ENCODE measurements around the gene MTA2.

MTA2 gene

GRCh38 chr11:62605902-62606301 is 4.2 kb upstream of the MTA2 start:
- Histone ChIP-seq H4K91ac (ENCODE audit: low read depth, low read length, poor library complexity) (peak overlapping the region; percentile 68), H2BK120ac (ENCODE audit: low read depth, low read length) (peak overlapping the region; percentile 56), H3K27me3 (ENCODE audit: control insufficient read depth in 3 of 3, insufficient read depth in 3 of 3, low read depth in 1 of 3, low read length in 3 of 3) (peaks cover 0 to 17% (median 0%) of the 10 kb centered on the region in 3 experiments), H3K23ac (ENCODE audit: low read depth, low read length, poor library complexity) (no peak overlapping the region), H3K18ac (ENCODE audit: low read length) (peak overlapping the region; percentile 11), H3K79me1 (ENCODE audit: low read depth, low read length) (peaks cover 6% of the 10 kb centered on the region), H2AFZ (ENCODE audit: low read length) (no peak overlapping the region), H3K9ac (ENCODE audit: low read depth, low read length, poor library complexity) (no peak overlapping the region), H2AK5ac (ENCODE audit: low read depth, low read length) (peak overlapping the region; percentile 96), H3K4me3 (ENCODE audit: low read length in 2 of 2) (no peak overlapping the region), H3K27ac (replicated peaks; ENCODE audit: low read length) (no peak overlapping the region), H4K8ac (ENCODE audit: low read depth, low read length) (no peak overlapping the region), H3K4me2 (ENCODE audit: insufficient read depth, low read length, poor library complexity, severe bottlenecking) (no peak overlapping the region), H2BK15ac (ENCODE audit: low read length) (peak overlapping the region; percentile 71), H3K14ac (ENCODE audit: low read length) (no peak overlapping the region), H3K4ac (ENCODE audit: low read length) (peak overlapping the region; percentile 2), H3K36me3 (replicated peaks in 1 of 2; ENCODE audit: control insufficient read depth in 2 of 2, insufficient read depth in 2 of 2, low read length in 2 of 2) (peaks cover 0 to 24% of the 10 kb centered on the region in 2 donors), H3K9me3 (replicated peaks in 1 of 2; ENCODE audit: control insufficient read depth in 2 of 2, insufficient read depth in 1 of 2, low read depth in 1 of 2, low read length in 2 of 2) (peaks cover 0 to 2% of the 10 kb centered on the region in 2 donors), H2BK5ac (ENCODE audit: low read length) (peak overlapping the region; percentile 14), H2BK12ac (ENCODE audit: low read length) (peak overlapping the region; percentile 67), H3K4me1 (ENCODE audit: control insufficient read depth in 2 of 2, insufficient read depth in 1 of 2, low read depth in 1 of 2, low read length in 2 of 2) (peaks cover 15 to 20% of the 10 kb centered on the region in 2 donors)
- no peak for DNase-seq (ENCODE audit: low spot score)
- WGBS, 2 donors (ENCODE audit: extremely low coverage in 2 of 2, insufficient read length in 2 of 2, insufficient replicate concordance in 1 of 2) = no CpG with 5 or more reads among the region's 15 CpGs

- H3K79me1 ChIP-seq (ENCODE audit: low read depth, low read length) = peaks cover 8% of the 10 kb centered on the region
- peak overlapping the region; percentile 71 for H2BK15ac ChIP-seq (ENCODE audit: low read length)
- peaks cover 0 to 17% (median 0%) of the 10 kb centered on the region in 3 experiments for H3K27me3 ChIP-seq (ENCODE audit: control insufficient read depth in 3 of 3, insufficient read depth in 3 of 3, low read depth in 1 of 3, low read length in 3 of 3)
- peak overlapping the region; percentile 68 for H4K91ac ChIP-seq (ENCODE audit: low read depth, low read length, poor library complexity)
- peak overlapping the region; percentile 24 for H3K9ac ChIP-seq (ENCODE audit: low read depth, low read length, poor library complexity)
- peaks cover 15 to 19% of the 10 kb centered on the region in 2 donors for H3K4me1 ChIP-seq (ENCODE audit: control insufficient read depth in 2 of 2, insufficient read depth in 1 of 2, low read depth in 1 of 2, low read length in 2 of 2)
- H2AK5ac ChIP-seq (ENCODE audit: low read depth, low read length) = peak overlapping the region; percentile 96
- no CpG with 5 or more reads among the region's 6 CpGs for WGBS, 2 donors (ENCODE audit: extremely low coverage in 2 of 2, insufficient read length in 2 of 2, insufficient replicate concordance in 1 of 2)
- peak overlapping the region; percentile 19 for H4K8ac ChIP-seq (ENCODE audit: low read depth, low read length)
- no peak overlapping the region for H3K23ac ChIP-seq (ENCODE audit: low read depth, low read length, poor library complexity)
- peaks cover 0 to 2% of the 10 kb centered on the region in 2 donors for H3K9me3 ChIP-seq (replicated peaks in 1 of 2; ENCODE audit: control insufficient read depth in 2 of 2, insufficient read depth in 1 of 2, low read depth in 1 of 2, low read length in 2 of 2)
- no peak overlapping the region for H3K4me2 ChIP-seq (ENCODE audit: insufficient read depth, low read length, poor library complexity, severe bottlenecking)
- peak overlapping the region; percentile 14 for H2BK5ac ChIP-seq (ENCODE audit: low read length)
- no peak overlapping the region for H3K27ac ChIP-seq (replicated peaks; ENCODE audit: low read length)
- H2BK12ac ChIP-seq (ENCODE audit: low read length) = peak overlapping the region; percentile 67
- peaks cover 0 to 24% of the 10 kb centered on the region in 2 donors for H3K36me3 ChIP-seq (replicated peaks in 1 of 2; ENCODE audit: control insufficient read depth in 2 of 2, insufficient read depth in 2 of 2, low read length in 2 of 2)
- peak overlapping the region; percentile 2 for H3K4ac ChIP-seq (ENCODE audit: low read length)
- no peak overlapping the region for H2AFZ ChIP-seq (ENCODE audit: low read length)
- H2BK120ac ChIP-seq (ENCODE audit: low read depth, low read length) = peak overlapping the region; percentile 56
- peak overlapping the region; percentile 11 for H3K18ac ChIP-seq (ENCODE audit: low read length)
- no peak for DNase-seq (ENCODE audit: low spot score)
- H3K4me3 ChIP-seq (ENCODE audit: low read length in 2 of 2) = no peak overlapping the region
- H3K14ac ChIP-seq (ENCODE audit: low read length) = no peak overlapping the region
Measured at GRCh38 chr11:62605467-62605866, 3.8 kb upstream of the MTA2 start.

GRCh38 chr11:62604460-62605120 is 2.9 kb upstream of the MTA2 start:
- Histone ChIP-seq H3K36me3 (replicated peaks in 1 of 2; ENCODE audit: control insufficient read depth in 2 of 2, insufficient read depth in 2 of 2, low read length in 2 of 2) (peaks cover 4 to 28% of the 10 kb centered on the region in 2 donors), H3K27me3 (ENCODE audit: control insufficient read depth in 3 of 3, insufficient read depth in 3 of 3, low read depth in 1 of 3, low read length in 3 of 3) (peaks cover 0 to 17% (median 0%) of the 10 kb centered on the region in 3 experiments), H2AK5ac (ENCODE audit: low read depth, low read length) (peak overlapping the region; percentile 96), H3K4ac (ENCODE audit: low read length) (no peak overlapping the region), H3K18ac (ENCODE audit: low read length) (peak overlapping the region; percentile 89), H3K4me3 (ENCODE audit: low read length in 2 of 2) (no peak overlapping the region), H3K14ac (ENCODE audit: low read length) (no peak overlapping the region), H3K9ac (ENCODE audit: low read depth, low read length, poor library complexity) (peak overlapping the region; percentile 65), H3K27ac (replicated peaks; ENCODE audit: low read length) (peak overlapping the region; percentile 63), H2BK5ac (ENCODE audit: low read length) (peak overlapping the region; percentile 14), H3K79me1 (ENCODE audit: low read depth, low read length) (peaks cover 8% of the 10 kb centered on the region), H2BK12ac (ENCODE audit: low read length) (no peak overlapping the region), H2BK120ac (ENCODE audit: low read depth, low read length) (peak overlapping the region; percentile 13), H2BK15ac (ENCODE audit: low read length) (no peak overlapping the region), H3K4me2 (ENCODE audit: insufficient read depth, low read length, poor library complexity, severe bottlenecking) (peak overlapping the region; percentile 36), H4K8ac (ENCODE audit: low read depth, low read length) (no peak overlapping the region), H2AFZ (ENCODE audit: low read length) (peak overlapping the region; percentile 65), H4K91ac (ENCODE audit: low read depth, low read length, poor library complexity) (no peak overlapping the region), H3K9me3 (replicated peaks in 1 of 2; ENCODE audit: control insufficient read depth in 2 of 2, insufficient read depth in 1 of 2, low read depth in 1 of 2, low read length in 2 of 2) (no peaks in the 10 kb centered on the region), H3K23ac (ENCODE audit: low read depth, low read length, poor library complexity) (no peak overlapping the region), H3K4me1 (ENCODE audit: control insufficient read depth in 2 of 2, insufficient read depth in 1 of 2, low read depth in 1 of 2, low read length in 2 of 2) (peaks cover 19 to 28% of the 10 kb centered on the region in 2 donors)
- WGBS, 2 donors (ENCODE audit: extremely low coverage in 2 of 2, insufficient read length in 2 of 2, insufficient replicate concordance in 1 of 2) = no CpG with 5 or more reads among the region's 13 CpGs
- DNase-seq (ENCODE audit: low spot score) = peak; percentile 70

GRCh38 chr11:62603776-62604299 is 2.2 kb upstream of the MTA2 start:
- no peaks in the 10 kb centered on the region for H3K9me3 ChIP-seq (replicated peaks in 1 of 2; ENCODE audit: control insufficient read depth in 2 of 2, insufficient read depth in 1 of 2, low read depth in 1 of 2, low read length in 2 of 2)

More at GRCh38 chr11:62603776-62604299, 2.2 kb upstream of the MTA2 start:
- H2BK5ac ChIP-seq (ENCODE audit: low read length) = no peak overlapping the region
- peaks cover 0 to 17% (median 0%) of the 10 kb centered on the region in 3 experiments for H3K27me3 ChIP-seq (ENCODE audit: control insufficient read depth in 3 of 3, insufficient read depth in 3 of 3, low read depth in 1 of 3, low read length in 3 of 3)
- H3K4ac ChIP-seq (ENCODE audit: low read length) = no peak overlapping the region
- H3K79me1 ChIP-seq (ENCODE audit: low read depth, low read length) = peaks cover 8% of the 10 kb centered on the region
- no peak overlapping the region for H3K27ac ChIP-seq (replicated peaks; ENCODE audit: low read length)
- no peak overlapping the region for H3K14ac ChIP-seq (ENCODE audit: low read length)
- H3K4me2 ChIP-seq (ENCODE audit: insufficient read depth, low read length, poor library complexity, severe bottlenecking) = no peak overlapping the region
- peaks cover 4 to 35% of the 10 kb centered on the region in 2 donors for H3K36me3 ChIP-seq (replicated peaks in 1 of 2; ENCODE audit: control insufficient read depth in 2 of 2, insufficient read depth in 2 of 2, low read length in 2 of 2)
- peaks cover 19 to 34% of the 10 kb centered on the region in 2 donors for H3K4me1 ChIP-seq (ENCODE audit: control insufficient read depth in 2 of 2, insufficient read depth in 1 of 2, low read depth in 1 of 2, low read length in 2 of 2)
- WGBS, 2 donors (ENCODE audit: extremely low coverage in 2 of 2, insufficient read length in 2 of 2, insufficient replicate concordance in 1 of 2) = no CpG with 5 or more reads among the region's 8 CpGs
- no peak overlapping the region for H2AFZ ChIP-seq (ENCODE audit: low read length)
- H4K8ac ChIP-seq (ENCODE audit: low read depth, low read length) = no peak overlapping the region
- H2AK5ac ChIP-seq (ENCODE audit: low read depth, low read length) = no peak overlapping the region
- no peak overlapping the region for H4K91ac ChIP-seq (ENCODE audit: low read depth, low read length, poor library complexity)
- no peak overlapping the region for H2BK120ac ChIP-seq (ENCODE audit: low read depth, low read length)
- H3K23ac ChIP-seq (ENCODE audit: low read depth, low read length, poor library complexity) = no peak overlapping the region
- H2BK15ac ChIP-seq (ENCODE audit: low read length) = no peak overlapping the region
- no peak for DNase-seq (ENCODE audit: low spot score)
- no peak overlapping the region for H3K4me3 ChIP-seq (ENCODE audit: low read length in 2 of 2)
- no peak overlapping the region for H2BK12ac ChIP-seq (ENCODE audit: low read length)
- no peak overlapping the region for H3K18ac ChIP-seq (ENCODE audit: low read length)
- no peak overlapping the region for H3K9ac ChIP-seq (ENCODE audit: low read depth, low read length, poor library complexity)
